OCI-LY3 (cell line): ENCODE data around the gene KRTAP22-1.

Experiments used
- H2AFZ ChIP-seq: fragments of 200-600, 300-600 bp; shearing (Covaris generic); 2 replicates; pipeline ENCODE4 v1.6.0; 2014; ENCODE audit warnings: antibody characterized with exemption, low read depth, low read length
- H3K27ac ChIP-seq: fragments of 200-600, 300-600 bp; sonication (generic); 2 replicates; pipeline ENCODE4 v1.5.1; 2014; ENCODE audit warnings: mild to moderate bottlenecking, low read length, moderate library complexity, mixed read lengths
- H3K27me3 ChIP-seq: fragments of 200-600, 300-600 bp; sonication (generic); 2 replicates; pipeline ENCODE4 v1.6.1; 2014; ENCODE audit warnings: low read depth, low read length, mixed read lengths
- H3K36me3 ChIP-seq: fragments of 200-600, 300-600 bp; sonication (generic); replicated peaks from 2 replicates; pipeline ENCODE3; 2014; ENCODE audit warnings: low read depth, low read length, mixed read lengths
- H3K4me1 ChIP-seq: fragments of 300-600, 200-600 bp; sonication (generic); 2 replicates; pipeline ENCODE4 v1.6.1; 2014; ENCODE audit warnings: low read length, mixed read lengths
- H3K4me2 ChIP-seq: fragments of 200-600, 300-600 bp; sonication (generic); 2 replicates; pipeline ENCODE4 v1.6.1; 2014; ENCODE audit warnings: low read length, mixed read lengths
- H3K4me3 ChIP-seq: fragments of 300-600, 200-600 bp; sonication (generic); 2 replicates; pipeline ENCODE4 v1.5.1; 2014; ENCODE audit warnings: antibody characterized with exemption, mild to moderate bottlenecking, low read length, moderate library complexity
- H3K79me2 ChIP-seq: fragments of 300-600, 200-600 bp; shearing (Covaris generic); 2 replicates; pipeline ENCODE4 v1.6.1; 2014; ENCODE audit warnings: mild to moderate bottlenecking, low read length, mixed read lengths
- H3K9ac ChIP-seq: fragments of 300-600, 200-600 bp; shearing (Covaris generic); 2 replicates; pipeline ENCODE4 v1.6.0; 2014; ENCODE audit warnings: mild to moderate bottlenecking, low read length, moderate library complexity
- H3K9me3 ChIP-seq: fragments of 200-600, 300-600 bp; shearing (Covaris generic); 2 replicates; pipeline ENCODE4 v1.6.1; 2014; ENCODE audit warnings: low read length, mixed read lengths; ENCODE audit not compliant: insufficient read depth
- H4K20me1 ChIP-seq: fragments of 200-600, 300-600 bp; sonication (generic); 2 replicates; pipeline ENCODE4 v1.6.1; 2016; ENCODE audit warnings: low read length, mixed read lengths; ENCODE audit not compliant: insufficient read depth
- EZH2phosphoT487 ChIP-seq: fragments of 200-600 bp; shearing (Covaris generic); IDR thresholded peaks from 2 replicates; pipeline ENCODE4 v1.6.1; 2018; ENCODE audit warnings: antibody characterized with exemption, mixed run types, low read depth
- TF ChIP-seq, protein P1 (sequence below): fragments of 200-600, 300-600 bp; sonication (generic); IDR thresholded peaks from 2 replicates; pipeline ENCODE4 v1.5.1; 2014; ENCODE audit warnings: antibody characterized with exemption, low read length, low read depth

Gene KRTAP22-1

DNA sequence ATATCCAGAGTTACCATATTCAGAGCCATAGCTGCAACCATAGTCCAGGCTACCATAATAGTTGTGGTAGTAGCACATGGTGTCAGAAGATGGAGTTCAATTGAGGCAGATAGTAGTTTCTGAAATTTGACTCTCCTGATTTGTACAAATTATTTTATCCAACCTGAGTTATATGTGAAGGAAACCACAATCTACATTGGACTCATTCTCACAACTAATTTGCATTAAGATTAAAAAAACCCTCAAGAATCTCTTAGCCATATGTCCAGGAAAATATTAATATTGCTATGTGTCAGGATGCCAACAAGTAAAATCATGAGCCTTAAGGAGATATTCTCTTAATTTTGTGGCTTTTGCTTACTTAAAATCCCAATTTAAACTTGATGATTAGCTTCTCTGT is 10.6 kb upstream of the KRTAP22-1 start, which contains the start of gene KRTAP22-2:
Gene KRTAP22-2 (minus strand): TSS at position 101 of the 400 bp plus-strand sequence.
- Histone ChIP-seq H3K4me1 (no peaks in the 10 kb centered on the region), H3K9me3 (no peaks in the 10 kb centered on the region), H3K27ac (no peak within 1 kb of the TSS), H3K79me2 (no peaks in the 10 kb centered on the region), H4K20me1 (no peaks in the 10 kb centered on the region), H2AFZ (no peak within 1 kb of the TSS), H3K4me3 (no peak within 1 kb of the TSS), H3K27me3 (no peaks in the 10 kb centered on the region), H3K36me3 (no peaks in the 10 kb centered on the region), H3K9ac (no peak within 1 kb of the TSS), H3K4me2 (no peak within 1 kb of the TSS)
- no peak for TF ChIP-seq EZH2phosphoT487
- TF ChIP-seq, protein P1, sequence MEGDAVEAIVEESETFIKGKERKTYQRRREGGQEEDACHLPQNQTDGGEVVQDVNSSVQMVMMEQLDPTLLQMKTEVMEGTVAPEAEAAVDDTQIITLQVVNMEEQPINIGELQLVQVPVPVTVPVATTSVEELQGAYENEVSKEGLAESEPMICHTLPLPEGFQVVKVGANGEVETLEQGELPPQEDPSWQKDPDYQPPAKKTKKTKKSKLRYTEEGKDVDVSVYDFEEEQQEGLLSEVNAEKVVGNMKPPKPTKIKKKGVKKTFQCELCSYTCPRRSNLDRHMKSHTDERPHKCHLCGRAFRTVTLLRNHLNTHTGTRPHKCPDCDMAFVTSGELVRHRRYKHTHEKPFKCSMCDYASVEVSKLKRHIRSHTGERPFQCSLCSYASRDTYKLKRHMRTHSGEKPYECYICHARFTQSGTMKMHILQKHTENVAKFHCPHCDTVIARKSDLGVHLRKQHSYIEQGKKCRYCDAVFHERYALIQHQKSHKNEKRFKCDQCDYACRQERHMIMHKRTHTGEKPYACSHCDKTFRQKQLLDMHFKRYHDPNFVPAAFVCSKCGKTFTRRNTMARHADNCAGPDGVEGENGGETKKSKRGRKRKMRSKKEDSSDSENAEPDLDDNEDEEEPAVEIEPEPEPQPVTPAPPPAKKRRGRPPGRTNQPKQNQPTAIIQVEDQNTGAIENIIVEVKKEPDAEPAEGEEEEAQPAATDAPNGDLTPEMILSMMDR = no peak

DNA sequence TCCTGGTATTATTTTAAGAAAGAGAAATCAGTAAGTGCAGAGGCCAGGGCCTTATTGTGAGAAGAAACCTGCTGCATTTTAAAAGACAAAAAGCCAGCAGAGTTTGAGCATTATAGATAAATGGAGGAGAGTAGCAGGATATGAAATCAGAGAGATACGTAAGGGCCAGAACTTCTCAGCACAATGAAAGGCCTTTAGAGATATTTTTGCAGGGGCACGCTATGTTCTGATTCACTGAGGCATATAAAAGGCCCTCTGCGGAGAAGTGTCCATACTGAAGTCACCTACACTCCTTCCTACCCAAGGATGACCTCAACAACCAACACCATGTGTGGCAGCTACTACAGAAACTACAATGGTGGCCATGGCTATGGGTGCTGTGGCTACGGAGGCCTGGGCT is 8.7 kb upstream of the KRTAP22-1 start, which contains the start of gene KRTAP6-3:
Gene KRTAP6-3 (plus strand): TSS at position 301 of the 400 bp plus-strand sequence. CDS start 6 bp downstream, at position 307.
- no peak for TF ChIP-seq EZH2phosphoT487
- TF ChIP-seq, protein P1 = no peak
- Histone ChIP-seq H3K9me3 (no peaks in the 10 kb centered on the region), H3K4me3 (no peak within 1 kb of the TSS), H2AFZ (no peak within 1 kb of the TSS), H3K9ac (no peak within 1 kb of the TSS), H3K4me2 (no peak within 1 kb of the TSS), H4K20me1 (no peaks in the 10 kb centered on the region), H3K79me2 (no peaks in the 10 kb centered on the region), H3K27ac (no peak within 1 kb of the TSS), H3K36me3 (no peaks in the 10 kb centered on the region), H3K4me1 (no peaks in the 10 kb centered on the region), H3K27me3 (no peaks in the 10 kb centered on the region)

DNA sequence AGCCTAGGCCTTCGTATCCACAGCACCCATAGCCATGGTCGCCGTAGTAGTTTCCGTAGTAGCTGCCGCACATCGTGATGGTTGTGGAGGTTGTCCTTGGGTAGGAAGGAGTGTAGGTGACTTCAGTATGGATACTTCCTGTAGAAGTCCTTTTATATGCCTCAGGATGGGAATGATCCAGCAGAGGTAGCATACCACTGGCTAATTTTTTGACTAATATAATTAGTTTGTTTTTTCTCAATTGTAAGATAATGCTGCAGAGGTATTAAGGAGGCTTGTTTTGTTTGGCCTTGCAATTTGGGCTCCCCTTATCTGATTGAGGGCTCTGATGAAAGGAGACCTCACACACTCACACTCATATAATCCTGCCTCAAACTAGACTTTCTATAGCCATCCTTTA is 2.1 kb upstream of the KRTAP22-1 start, which contains the start of gene KRTAP6-2:
Gene KRTAP6-2 (minus strand): TSS at position 101 of the 400 bp plus-strand sequence. CDS start 28 bp downstream, at position 73.
- no peaks in the 10 kb centered on the region for H3K27me3 ChIP-seq
- no peak within 1 kb of the TSS for H3K27ac ChIP-seq
- no peaks in the 10 kb centered on the region for H3K79me2 ChIP-seq
- H2AFZ ChIP-seq = no peak within 1 kb of the TSS
- H3K9me3 ChIP-seq = no peaks in the 10 kb centered on the region
- no peak within 1 kb of the TSS for H3K9ac ChIP-seq
- TF ChIP-seq EZH2phosphoT487 = no peak
- TF ChIP-seq, protein P1 = no peak
- no peak within 1 kb of the TSS for H3K4me3 ChIP-seq
- H3K4me2 ChIP-seq = no peak within 1 kb of the TSS
- H3K4me1 ChIP-seq = no peaks in the 10 kb centered on the region
- no peaks in the 10 kb centered on the region for H3K36me3 ChIP-seq
- no peaks in the 10 kb centered on the region for H4K20me1 ChIP-seq

DNA sequence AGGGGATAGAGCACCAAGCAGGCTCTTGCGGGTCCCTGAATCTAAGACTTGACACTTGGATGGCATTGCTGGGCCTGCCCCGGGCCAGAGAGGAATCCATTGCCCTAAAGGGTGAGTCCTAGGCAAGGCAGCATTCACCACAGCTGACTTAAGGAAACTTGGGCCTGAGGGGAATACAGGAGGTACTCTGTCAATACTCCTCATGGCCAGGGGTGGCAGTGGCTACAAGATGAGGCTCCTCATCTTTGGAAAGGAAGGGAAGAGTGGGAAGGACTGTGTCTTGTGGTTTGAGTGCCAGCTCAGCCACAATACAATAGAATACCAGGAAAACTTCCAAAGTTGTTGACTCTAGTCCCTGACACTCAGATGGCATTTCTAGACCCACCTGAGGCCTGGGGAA is 5.1 kb downstream of the KRTAP22-1 start:
- no peaks in the 10 kb centered on the region for H3K27me3 ChIP-seq
- no peak overlapping the region for H2AFZ ChIP-seq
- no peak overlapping the region for H3K4me3 ChIP-seq
- no peak overlapping the region for H3K27ac ChIP-seq
- H3K9ac ChIP-seq = no peak overlapping the region
- no peak overlapping the region for H3K4me2 ChIP-seq
- no peaks in the 10 kb centered on the region for H3K4me1 ChIP-seq
- no peak for TF ChIP-seq EZH2phosphoT487
- TF ChIP-seq, protein P1 = no peak
- no peaks in the 10 kb centered on the region for H3K36me3 ChIP-seq
- H3K79me2 ChIP-seq = no peaks in the 10 kb centered on the region
- no peaks in the 10 kb centered on the region for H4K20me1 ChIP-seq
- H3K9me3 ChIP-seq = peaks cover 3% of the 10 kb centered on the region; the same call in 1 of the 2 replicates
